Head of caudate nucleus (tissue), 42 donors: Measurements from ENCODE around the gene DOK4.

Source experiments
- DNase-seq, 42 donors: peaks; one replicate each; pipeline versions ENCODE4 v3.0.0 to v3.0.0-alpha.2; 2020 to 2021; ENCODE audit warnings: mixed read lengths in 7 of 42
- intact Hi-C: fragments of 100-400 bp; cut with DNase I; formaldehyde crosslinking; loops from one replicate; pipeline ENCODE4 v1.15.0; 2022

DOK4 gene

GRCh38 chr16:57482845-57483545 is 3.3 kb downstream of the DOK4 start:
- intact Hi-C loops: no loop called here
- DNase-seq: peak in 1 of 42 donors; percentile 3

- intact Hi-C loops: no loop called here
- peak in 1 of 42 donors; percentile 9 for DNase-seq
Observed at GRCh38 chr16:57481421-57481820, 4.9 kb downstream of the DOK4 start.

- DNase-seq: no peak
- intact Hi-C loops: no loop called here
Observed at GRCh38 chr16:57480754-57481230, 5.5 kb downstream of the DOK4 start.

GRCh38 chr16:57479976-57480753 is 6.1 kb downstream of the DOK4 start:
- intact Hi-C loops: no loop called here
- no peak for DNase-seq

GRCh38 chr16:57479205-57479975 is 6.9 kb downstream of the DOK4 start:
- DNase-seq: peak; percentile 38 to 79 (median 60)
- intact Hi-C loops: no loop called here

GRCh38 chr16:57478396-57479204 is 7.7 kb downstream of the DOK4 start:
- intact Hi-C loops: no loop called here
- peak in 1 of 42 donors; percentile 38 for DNase-seq

GRCh38 chr16:57477531-57478202 is 8.6 kb downstream of the DOK4 start:
- intact Hi-C loops: no loop called here
- peak in 4 of 42 donors; percentile 11 to 47 (median 30) for DNase-seq

GRCh38 chr16:57476546-57477410 is 9.5 kb downstream of the DOK4 start:
- intact Hi-C loops: no loop called here
- no peak for DNase-seq

- intact Hi-C loops: no loop called here
- peak in 2 of 42 donors; percentile 31 to 37 for DNase-seq
Observed at GRCh38 chr16:57475711-57476339, 10.5 kb downstream of the DOK4 start.

- no peak for DNase-seq
- intact Hi-C loops: no loop called here
Observed at GRCh38 chr16:57474671-57475661, 11.3 kb downstream of the DOK4 start.

GRCh38 chr16:57473906-57474305 is 12.4 kb downstream of the DOK4 start:
- intact Hi-C loops: no loop called here

GRCh38 chr16:57473176-57473840 is 13.0 kb downstream of the DOK4 start:
- intact Hi-C loops: no loop called here
- DNase-seq: peak in 13 of 42 donors; percentile 20 to 62 (median 42)

More at GRCh38 chr16:57473906-57474305, 12.4 kb downstream of the DOK4 start:
- no peak for DNase-seq

- intact Hi-C loops: no loop called here
- no peak for DNase-seq
Observed at GRCh38 chr16:57472665-57473060, 13.6 kb downstream of the DOK4 start.

- intact Hi-C loops: no loop called here
Observed at GRCh38 chr16:57471852-57472664, 14.2 kb downstream of the DOK4 start.

More at GRCh38 chr16:57471852-57472664, 14.2 kb downstream of the DOK4 start:
- no peak for DNase-seq
